ENCODE data around the gene MYO16. TPM values are rescaled to one million over a fixed set of nuclear protein-coding genes. Genes with fewer than 3 reads are reported as not detected.
A peak's percentile ranks its signal among the peaks of the same experiment; 100 is the strongest.

MYO16 gene
- total RNA-seq, 1 donor from 2014 or later: 22.0 TPM

DNA sequence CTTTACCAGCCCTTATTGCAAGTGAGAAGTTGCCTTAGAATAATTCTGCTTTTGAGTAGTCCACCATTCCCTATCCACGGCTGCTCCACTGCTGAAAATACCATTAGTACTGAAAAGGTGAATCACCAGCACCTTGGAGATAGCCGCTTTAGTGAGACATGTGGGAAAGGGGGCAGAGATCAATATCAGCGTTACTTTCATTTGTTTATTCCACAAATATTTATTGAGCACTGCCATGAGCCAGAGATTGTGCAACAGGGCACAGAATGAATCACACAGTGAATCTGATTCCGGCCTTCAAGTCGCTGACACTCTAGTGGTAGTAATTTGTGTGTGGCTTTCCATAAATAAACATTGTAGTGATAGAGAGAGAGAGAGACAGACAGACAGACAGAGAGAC lies 31.5 kb upstream of the MYO16 start:
- no peak for DNase-seq
- TF ChIP-seq, protein P1, sequence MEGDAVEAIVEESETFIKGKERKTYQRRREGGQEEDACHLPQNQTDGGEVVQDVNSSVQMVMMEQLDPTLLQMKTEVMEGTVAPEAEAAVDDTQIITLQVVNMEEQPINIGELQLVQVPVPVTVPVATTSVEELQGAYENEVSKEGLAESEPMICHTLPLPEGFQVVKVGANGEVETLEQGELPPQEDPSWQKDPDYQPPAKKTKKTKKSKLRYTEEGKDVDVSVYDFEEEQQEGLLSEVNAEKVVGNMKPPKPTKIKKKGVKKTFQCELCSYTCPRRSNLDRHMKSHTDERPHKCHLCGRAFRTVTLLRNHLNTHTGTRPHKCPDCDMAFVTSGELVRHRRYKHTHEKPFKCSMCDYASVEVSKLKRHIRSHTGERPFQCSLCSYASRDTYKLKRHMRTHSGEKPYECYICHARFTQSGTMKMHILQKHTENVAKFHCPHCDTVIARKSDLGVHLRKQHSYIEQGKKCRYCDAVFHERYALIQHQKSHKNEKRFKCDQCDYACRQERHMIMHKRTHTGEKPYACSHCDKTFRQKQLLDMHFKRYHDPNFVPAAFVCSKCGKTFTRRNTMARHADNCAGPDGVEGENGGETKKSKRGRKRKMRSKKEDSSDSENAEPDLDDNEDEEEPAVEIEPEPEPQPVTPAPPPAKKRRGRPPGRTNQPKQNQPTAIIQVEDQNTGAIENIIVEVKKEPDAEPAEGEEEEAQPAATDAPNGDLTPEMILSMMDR (IDR thresholded peaks at IDR 0.05; ENCODE audit: partially characterized antibody, unreplicated experiment): no peak
- H3K27me3 Mint-ChIP-seq (ENCODE audit: unreplicated experiment): no peaks in the 10 kb centered on the region
- peaks cover 2% of the 10 kb centered on the region for H3K9me3 Mint-ChIP-seq (ENCODE audit: unreplicated experiment)
- H3K36me3 Mint-ChIP-seq (ENCODE audit: unreplicated experiment): peaks cover 5% of the 10 kb centered on the region
- no peak overlapping the region for H3K4me3 Mint-ChIP-seq (ENCODE audit: unreplicated experiment)
- H3K27ac Mint-ChIP-seq (ENCODE audit: unreplicated experiment): no peak overlapping the region
- H3K4me1 Mint-ChIP-seq (ENCODE audit: low read depth, unreplicated experiment): peaks cover 14% of the 10 kb centered on the region

DNA sequence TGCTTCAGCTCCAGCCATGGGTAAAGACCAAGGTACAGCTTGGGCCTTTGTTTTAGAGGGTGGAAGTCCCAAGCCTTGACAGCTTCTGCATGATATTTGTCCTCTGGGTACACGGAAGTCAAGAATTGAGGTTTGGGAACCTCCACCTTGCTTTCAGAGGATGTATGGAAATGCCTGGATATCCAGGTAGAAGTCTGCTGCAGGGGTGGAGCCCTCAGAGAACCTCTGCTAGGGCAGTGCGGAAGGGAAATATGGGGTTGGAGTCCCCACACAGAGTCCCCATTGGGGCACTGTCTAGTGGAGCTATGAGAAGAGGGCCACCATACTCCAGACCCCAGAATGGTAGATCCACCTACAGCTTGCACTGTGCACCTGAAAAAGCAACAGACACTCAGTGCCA lies 23.0 kb upstream of the MYO16 start:
- Mint-ChIP-seq H3K36me3 (ENCODE audit: unreplicated experiment) (peaks cover 36% of the 10 kb centered on the region), H3K4me3 (ENCODE audit: unreplicated experiment) (no peak overlapping the region), H3K27me3 (ENCODE audit: unreplicated experiment) (no peaks in the 10 kb centered on the region), H3K9me3 (ENCODE audit: unreplicated experiment) (peaks cover 8% of the 10 kb centered on the region), H3K4me1 (ENCODE audit: low read depth, unreplicated experiment) (no peaks in the 10 kb centered on the region), H3K27ac (ENCODE audit: unreplicated experiment) (no peak overlapping the region)
- no peak for DNase-seq
- TF ChIP-seq, protein P1 (IDR thresholded peaks at IDR 0.05; ENCODE audit: partially characterized antibody, unreplicated experiment): no peak

DNA sequence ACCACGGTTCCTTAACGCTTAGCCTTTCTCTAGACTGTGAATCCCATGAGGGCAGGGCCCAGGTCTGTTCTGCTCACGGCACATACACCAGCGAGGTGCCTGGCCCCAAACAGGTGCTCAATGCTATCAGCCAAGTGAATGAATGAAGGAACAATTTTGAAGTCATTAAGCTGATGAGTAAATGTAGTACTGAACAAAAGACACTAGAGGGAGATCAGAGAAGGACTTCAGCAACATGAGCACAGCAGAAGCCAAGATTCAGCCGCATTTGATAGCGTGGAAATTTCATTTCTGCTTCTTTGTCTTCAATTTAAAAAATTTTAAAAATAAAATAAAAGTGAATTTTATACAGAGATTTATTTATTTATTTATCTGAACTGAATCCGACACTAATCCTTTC lies 20.1 kb upstream of the MYO16 start:
- TF ChIP-seq, protein P1 (IDR thresholded peaks at IDR 0.05; ENCODE audit: partially characterized antibody, unreplicated experiment): peak; percentile 75
- DNase-seq: no peak

DNA sequence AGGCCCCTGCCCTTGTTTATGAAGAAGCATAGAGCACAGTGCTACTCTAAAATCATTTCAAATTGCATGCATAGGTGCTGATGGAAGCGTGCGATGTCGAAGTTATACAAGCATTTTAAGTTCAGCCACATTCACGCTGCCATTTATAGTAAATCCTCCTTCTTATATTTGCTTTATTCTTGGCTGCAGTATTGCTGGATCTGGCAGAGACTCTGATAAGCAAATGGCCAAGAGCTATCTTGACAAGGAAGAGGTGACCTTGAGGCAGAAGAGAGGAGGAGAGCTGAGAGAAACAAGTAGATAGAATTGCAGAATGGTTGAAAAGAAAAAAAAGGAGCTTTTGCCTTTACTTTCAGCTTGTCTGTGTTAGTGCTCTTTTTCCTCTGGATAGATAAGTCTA lies 18.9 kb upstream of the MYO16 start:
- Mint-ChIP-seq H3K36me3 (ENCODE audit: unreplicated experiment) (peaks cover 27% of the 10 kb centered on the region), H3K4me3 (ENCODE audit: unreplicated experiment) (no peak overlapping the region), H3K4me1 (ENCODE audit: low read depth, unreplicated experiment) (no peaks in the 10 kb centered on the region), H3K9me3 (ENCODE audit: unreplicated experiment) (peaks cover 6% of the 10 kb centered on the region), H3K27me3 (ENCODE audit: unreplicated experiment) (no peaks in the 10 kb centered on the region), H3K27ac (ENCODE audit: unreplicated experiment) (no peak overlapping the region)
- TF ChIP-seq, protein P1 (IDR thresholded peaks at IDR 0.05; ENCODE audit: partially characterized antibody, unreplicated experiment): no peak
- no peak for DNase-seq

More for the DNA sequence above, 20.1 kb upstream of the MYO16 start:
- H3K4me3 Mint-ChIP-seq (ENCODE audit: unreplicated experiment): no peak overlapping the region
- no peaks in the 10 kb centered on the region for H3K27me3 Mint-ChIP-seq (ENCODE audit: unreplicated experiment)
- peaks cover 31% of the 10 kb centered on the region for H3K36me3 Mint-ChIP-seq (ENCODE audit: unreplicated experiment)
- H3K9me3 Mint-ChIP-seq (ENCODE audit: unreplicated experiment): peaks cover 6% of the 10 kb centered on the region
- H3K27ac Mint-ChIP-seq (ENCODE audit: unreplicated experiment): no peak overlapping the region
- H3K4me1 Mint-ChIP-seq (ENCODE audit: low read depth, unreplicated experiment): no peaks in the 10 kb centered on the region

- TF ChIP-seq, protein P1 (IDR thresholded peaks at IDR 0.05; ENCODE audit: partially characterized antibody, unreplicated experiment): no peak
- no peak overlapping the region for H3K4me3 Mint-ChIP-seq (ENCODE audit: unreplicated experiment)
- no peak for DNase-seq
These were observed 14.2 kb upstream of the MYO16 start for GRCh38 chr13:108615241-108615640.

More at GRCh38 chr13:108615241-108615640, 14.2 kb upstream of the MYO16 start:
- Mint-ChIP-seq H3K9me3 (ENCODE audit: unreplicated experiment) (peaks cover 1% of the 10 kb centered on the region), H3K36me3 (ENCODE audit: unreplicated experiment) (no peaks in the 10 kb centered on the region), H3K4me1 (ENCODE audit: low read depth, unreplicated experiment) (peaks cover 17% of the 10 kb centered on the region), H3K27ac (ENCODE audit: unreplicated experiment) (no peak overlapping the region), H3K27me3 (ENCODE audit: unreplicated experiment) (no peaks in the 10 kb centered on the region)
